HCT116 (cell line): ENCODE results near the gene RGS12. TPM values are rescaled to one million over a fixed set of nuclear protein-coding genes. Genes with fewer than 3 reads are reported as not detected.

Experiments
- ATAC-seq: fragments of 200-7000 bp; cut with Tn5 transposase; 2 replicates; pipeline ENCODE4 v1.9.1; 2020; ENCODE audit warnings: mild to moderate bottlenecking, moderate library complexity
- BruUV-seq: library from RNA; stranded (reverse); fragments of 400-500 nt; replicated peaks from 2 replicates; lab custom pipeline; 2021; lab: Mats Ljungman, UMichigan
- CTCF ChIA-PET: fragments of 300-600 bp; sonication (Branson Sonifier 250); formaldehyde crosslinking; loops from one replicate; lab custom pipeline; 2021; ENCODE audit warnings: antibody characterized with exemption; lab: Charles Lee
- POLR2A ChIA-PET: fragments of 300-600, 350-600 bp; sonication (Branson Sonifier 250); formaldehyde crosslinking; loops from one replicate; lab custom pipeline; 2021; ENCODE audit warnings: antibody characterized with exemption; lab: Charles Lee
- RAD21 ChIA-PET, 2 experiments: fragments of 300-600 bp; sonication (Branson Sonifier 250); formaldehyde crosslinking; loops; one replicate each; lab custom pipeline; 2023; ENCODE audit warnings: low total read pairs in 2 of 2; ENCODE audit not compliant: uncharacterized antibody in 2 of 2, unreplicated experiment in 2 of 2, low non-redundant PET in 1 of 2; lab: Charles Lee
- DNase-seq: peaks from one replicate; pipeline ENCODE4 v3.0.0-alpha.2; 2010; ENCODE audit warnings: low read depth, low spot score
- H2AFZ ChIP-seq: fragments of 200-600 bp; shearing (Covaris generic), sonication (generic); 2 replicates; pipeline ENCODE4 v1.6.1; 2017; ENCODE audit warnings: low read depth, mixed run types, mixed read lengths, antibody characterized with exemption, low read length; ENCODE audit not compliant: poor library complexity, severe bottlenecking
- H3K27ac ChIP-seq: 2 replicates; pipeline ENCODE4 v1.5.1; 2012; ENCODE audit warnings: low read depth, low read length
- H3K27me3 ChIP-seq: fragments of 200-600 bp; sonication (generic); 2 replicates; pipeline ENCODE4 v1.6.1; 2016; ENCODE audit warnings: mixed run types, low read length, mixed read lengths; ENCODE audit not compliant: insufficient read depth
- H3K36me3 ChIP-seq, 2 experiments: fragments of 200-500 bp in 1 of 2; fragments of 200-600 bp in 1 of 2; sonication (Bioruptor generic) in 1 of 2; sonication (generic) in 1 of 2; 2 replicates each; pipeline versions ENCODE4 v1.5.1 to v1.6.1; 2014 to 2016; ENCODE audit warnings: low read length in 2 of 2, inconsistent platforms in 1 of 2, mixed read lengths in 1 of 2, mixed run types in 1 of 2; ENCODE audit not compliant: insufficient read depth in 2 of 2, control insufficient read depth in 1 of 2
- H3K4me1 ChIP-seq, 2 experiments: fragments of 200-600 bp in 1 of 2; sonication (generic) in 1 of 2; 2 replicates each; pipeline versions ENCODE4 v1.5.1 to v1.6.1; 2012 to 2017; ENCODE audit warnings: low read length in 2 of 2, inconsistent platforms in 1 of 2, mild to moderate bottlenecking in 1 of 2, mixed read lengths in 1 of 2, mixed run types in 1 of 2, moderate library complexity in 1 of 2; ENCODE audit not compliant: insufficient read depth in 2 of 2, control insufficient read depth in 1 of 2
- H3K4me2 ChIP-seq: fragments of 200-600 bp; sonication (generic); 2 replicates; pipeline ENCODE4 v1.6.1; 2017; ENCODE audit warnings: mixed run types, low read length, mixed read lengths
- H3K4me3 ChIP-seq, 2 experiments: fragments of 200-600 bp in 1 of 2; sonication (generic) in 1 of 2; replicated peaks in 1 of 2; 2 replicates each; pipeline ENCODE4 v1.5.1; 2011 to 2016; ENCODE audit warnings: low read length in 2 of 2, control low read depth in 1 of 2, low read depth in 1 of 2, mild to moderate bottlenecking in 1 of 2, mixed read lengths in 1 of 2, mixed run types in 1 of 2
- H3K79me2 ChIP-seq: fragments of 200-600 bp; sonication (generic); 2 replicates; pipeline ENCODE4 v1.6.1; 2017; ENCODE audit warnings: mild to moderate bottlenecking, mixed run types, low read length, moderate library complexity, mixed read lengths; ENCODE audit not compliant: insufficient read depth
- H3K9ac ChIP-seq: fragments of 200-600 bp; sonication (generic); 2 replicates; pipeline ENCODE4 v1.6.1; 2016; ENCODE audit warnings: low read length, mixed read lengths
- H3K9me2 ChIP-seq: fragments of 200-600 bp; sonication (generic), shearing (Covaris generic); 2 replicates; pipeline ENCODE4 v1.6.1; 2017; ENCODE audit warnings: mixed run types, mild to moderate bottlenecking, moderate library complexity; ENCODE audit not compliant: insufficient read depth
- H3K9me3 ChIP-seq, 2 experiments: fragments of 200-500 bp in 1 of 2; fragments of 200-600 bp in 1 of 2; sonication (Bioruptor generic) in 1 of 2; sonication (generic) in 1 of 2; 2 replicates each; pipeline ENCODE4 v1.6.1; 2014 to 2017; ENCODE audit warnings: low read length in 2 of 2, mixed read lengths in 2 of 2, inconsistent platforms in 1 of 2, low read depth in 1 of 2, mild to moderate bottlenecking in 1 of 2, mixed run types in 1 of 2, moderate library complexity in 1 of 2; ENCODE audit not compliant: control insufficient read depth in 1 of 2, insufficient read depth in 1 of 2
- H4K20me1 ChIP-seq: fragments of 200-600 bp; sonication (generic), shearing (Covaris generic); 2 replicates; pipeline ENCODE4 v1.6.1; 2017; ENCODE audit warnings: mixed run types, mild to moderate bottlenecking, moderate library complexity; ENCODE audit not compliant: insufficient read depth
- CBX3 ChIP-seq: IDR thresholded peaks from 2 replicates; pipeline ENCODE4 v1.6.1; 2012; ENCODE audit warnings: low read depth
- EGR1 ChIP-seq: IDR thresholded peaks from 2 replicates; pipeline ENCODE4 v1.6.1; 2012; ENCODE audit warnings: low read depth
- EZH2 ChIP-seq: fragments of 200-600 bp; sonication (generic); IDR thresholded peaks from 2 replicates; pipeline ENCODE4 v1.6.1; 2017; ENCODE audit warnings: antibody characterized with exemption, mixed run types
- POLR2A ChIP-seq: IDR thresholded peaks from 2 replicates; pipeline ENCODE4 v1.7.0; 2011; ENCODE audit warnings: borderline replicate concordance; ENCODE audit not compliant: insufficient read depth, insufficient read length; ENCODE audit errors: extremely low read depth
- RAD21 ChIP-seq: IDR thresholded peaks from 2 replicates; pipeline ENCODE4 v1.6.1; 2012; ENCODE audit warnings: low read depth, mild to moderate bottlenecking
- SIN3A ChIP-seq: IDR thresholded peaks from 2 replicates; pipeline ENCODE4 v1.6.1; 2012; ENCODE audit warnings: low read depth
- SP1 ChIP-seq: IDR thresholded peaks from 2 replicates; pipeline ENCODE4 v1.6.1; 2012; ENCODE audit warnings: low read depth
- SRF ChIP-seq: IDR thresholded peaks from 2 replicates; pipeline ENCODE4 v1.6.1; 2012; ENCODE audit warnings: low read depth
- YY1 ChIP-seq: IDR thresholded peaks from 2 replicates; pipeline ENCODE4 v1.6.1; 2011; ENCODE audit warnings: low read length, low read depth, moderate library complexity, mild to moderate bottlenecking; ENCODE audit not compliant: insufficient replicate concordance; ENCODE audit errors: extremely low read depth
- ZFX ChIP-seq: fragments of 450-650 bp; IDR thresholded peaks from 2 replicates; pipeline ENCODE4 v1.6.1; 2017
- ZNF274 ChIP-seq: fragments of 200-500 bp; sonication (Bioruptor generic); IDR thresholded peaks from 2 replicates; pipeline ENCODE4 v1.6.1; 2014; ENCODE audit warnings: mild to moderate bottlenecking, low read depth, low read length, inconsistent platforms
- intact Hi-C: fragments of 100-400 bp; cut with micrococcal nuclease; formaldehyde crosslinking; loops from 2 replicates; pipeline ENCODE4 v1.10.0; 2022
- total RNA-seq: library from RNA; stranded (reverse); gene quantifications from one replicate; pipeline ENCODE4 v1.2.1, GENCODE V29; 2021; ENCODE audit not compliant: unreplicated experiment
- TF ChIP-seq, protein P1 (sequence below): IDR thresholded peaks from 2 replicates; pipeline ENCODE4 v1.6.1; 2012
- TF ChIP-seq, protein P2 (sequence below), 3 experiments: fragments of 200-600 bp in 1 of 3; sonication (generic) in 1 of 3; IDR thresholded peaks in 2 of 3; conservative IDR thresholded peaks in 1 of 3; 2 replicates each; pipeline ENCODE4 v1.5.1; 2012 to 2017; ENCODE audit warnings: low read depth in 2 of 3, low read length in 2 of 3, antibody characterized with exemption in 1 of 3, borderline replicate concordance in 1 of 3, control low read depth in 1 of 3, mild to moderate bottlenecking in 1 of 3, mixed read lengths in 1 of 3, mixed run types in 1 of 3, moderate library complexity in 1 of 3; ENCODE audit not compliant: insufficient read depth in 1 of 3
- TF ChIP-seq, protein P3 (sequence below): IDR thresholded peaks from 2 replicates; pipeline ENCODE4 v1.6.1; 2012; ENCODE audit warnings: low read depth

The RGS12 gene
- total RNA-seq, 1 experiment from 2014 or later = 22.2 TPM

DNA sequence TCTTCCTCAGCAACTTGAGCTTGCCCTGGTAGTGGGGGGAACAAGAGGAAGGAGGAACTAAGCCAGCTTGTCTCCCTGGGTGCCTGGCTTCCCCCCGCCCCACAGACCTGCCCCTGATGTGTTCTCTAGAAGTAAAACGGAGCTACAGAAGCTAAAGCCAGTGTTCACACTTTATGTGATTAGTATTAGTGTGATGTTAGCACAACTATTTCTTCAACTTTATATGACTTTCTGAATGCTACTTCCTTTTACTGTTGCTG, 10.7 kb downstream of the RGS12 start:
- Histone ChIP-seq H3K9me3 (no peaks in the 10 kb centered on the region), H3K9ac (no peak overlapping the region), H3K4me3 (no peak overlapping the region), H3K27ac (no peak overlapping the region), H3K79me2 (peaks cover 20% of the 10 kb centered on the region; the same call in 1 of the 2 replicates), H3K9me2 (no peaks in the 10 kb centered on the region), H3K36me3 (no peaks in the 10 kb centered on the region), H3K4me2 (no peak overlapping the region), H4K20me1 (no peaks in the 10 kb centered on the region), H2AFZ (no peak overlapping the region), H3K27me3 (no peaks in the 10 kb centered on the region)
- DNase-seq (no peak), ATAC-seq (no peak)
- ChIA-PET CTCF (interaction anchor here (1.4 kb wide), 1 partner anchor 15 kb away, joined by 3 read pairs; no protein-coding TSS in a partner anchor), RAD21 (no interaction called here), POLR2A (no interaction called here)
- intact Hi-C loops = no loop called here
- TF ChIP-seq ZNF274 = no peak
- TF ChIP-seq, all 23 proteins: peak for 0
- H3K4me1 ChIP-seq = peaks cover 0 to 10% of the 10 kb centered on the region in 2 experiments; a peak in 1 of 4 replicates
- BruUV-seq = no TSS peak

DNA sequence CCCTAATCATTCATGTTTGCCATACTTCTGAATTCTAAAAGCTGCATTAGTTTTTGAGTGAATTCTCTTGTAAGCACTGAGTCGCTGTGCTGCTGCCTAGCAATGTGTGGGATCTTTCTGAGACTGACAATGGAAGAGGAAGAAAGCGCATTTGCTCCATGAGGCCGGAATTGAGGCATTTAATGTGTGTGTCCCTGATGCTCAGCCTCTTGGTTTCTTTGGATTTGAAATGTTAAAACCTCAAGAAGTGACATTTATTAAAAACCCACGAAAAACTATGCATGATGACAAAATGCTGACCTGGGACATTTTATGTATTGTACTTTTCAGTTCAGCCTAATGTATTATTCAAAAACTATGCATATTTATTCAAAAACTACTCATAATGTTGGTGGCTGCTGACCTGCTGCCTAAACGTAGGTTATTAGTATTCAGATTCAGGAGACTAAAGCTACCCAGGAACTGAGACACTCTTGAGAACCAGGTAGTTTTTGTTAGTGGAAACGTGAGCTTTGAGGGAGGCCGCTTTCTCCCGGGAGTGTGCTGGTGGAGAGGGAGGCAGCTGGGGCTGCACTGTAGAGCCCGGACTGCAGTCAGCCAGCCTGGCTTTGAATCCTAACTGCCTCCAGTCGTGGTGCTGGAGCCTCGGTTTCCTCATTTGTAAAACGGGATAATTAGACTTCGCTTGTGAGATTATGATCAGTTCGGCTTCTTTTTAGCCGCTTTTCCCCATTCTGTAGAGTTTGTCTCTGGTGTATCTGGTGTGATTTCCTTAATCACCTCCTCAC, 11.3 kb downstream of the RGS12 start:
- Histone ChIP-seq H3K27me3 (no peaks in the 10 kb centered on the region), H3K4me2 (no peak overlapping the region), H2AFZ (no peak overlapping the region), H3K36me3 (no peaks in the 10 kb centered on the region), H3K9me2 (no peaks in the 10 kb centered on the region), H3K4me3 (no peak overlapping the region), H3K4me1 (peaks cover 0 to 10% of the 10 kb centered on the region in 2 experiments; a peak in 1 of 4 replicates), H3K27ac (no peak overlapping the region), H3K9ac (no peak overlapping the region), H4K20me1 (no peaks in the 10 kb centered on the region), H3K79me2 (0 out of 2 replicates have a peak, but pooled peaks cover 16% of the 10 kb centered on the region), H3K9me3 (no peaks in the 10 kb centered on the region)
- DNase-seq (no peak), ATAC-seq (no peak)
- BruUV-seq = no TSS peak
- RAD21 ChIA-PET = no interaction called here
- POLR2A ChIA-PET = no interaction called here
- CTCF ChIA-PET = interaction anchor here (1.4 kb wide), 1 partner anchor 14 kb away, joined by 3 read pairs; no protein-coding TSS in a partner anchor
- intact Hi-C loops = no loop called here
- TF ChIP-seq, protein P1, sequence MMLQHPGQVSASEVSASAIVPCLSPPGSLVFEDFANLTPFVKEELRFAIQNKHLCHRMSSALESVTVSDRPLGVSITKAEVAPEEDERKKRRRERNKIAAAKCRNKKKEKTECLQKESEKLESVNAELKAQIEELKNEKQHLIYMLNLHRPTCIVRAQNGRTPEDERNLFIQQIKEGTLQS = no peak
- no peak for TF ChIP-seq SIN3A
- no peak for TF ChIP-seq ZFX
- no peak for TF ChIP-seq ZNF274
- TF ChIP-seq POLR2A = no peak
- TF ChIP-seq EGR1 = no peak
- TF ChIP-seq, protein P2, sequence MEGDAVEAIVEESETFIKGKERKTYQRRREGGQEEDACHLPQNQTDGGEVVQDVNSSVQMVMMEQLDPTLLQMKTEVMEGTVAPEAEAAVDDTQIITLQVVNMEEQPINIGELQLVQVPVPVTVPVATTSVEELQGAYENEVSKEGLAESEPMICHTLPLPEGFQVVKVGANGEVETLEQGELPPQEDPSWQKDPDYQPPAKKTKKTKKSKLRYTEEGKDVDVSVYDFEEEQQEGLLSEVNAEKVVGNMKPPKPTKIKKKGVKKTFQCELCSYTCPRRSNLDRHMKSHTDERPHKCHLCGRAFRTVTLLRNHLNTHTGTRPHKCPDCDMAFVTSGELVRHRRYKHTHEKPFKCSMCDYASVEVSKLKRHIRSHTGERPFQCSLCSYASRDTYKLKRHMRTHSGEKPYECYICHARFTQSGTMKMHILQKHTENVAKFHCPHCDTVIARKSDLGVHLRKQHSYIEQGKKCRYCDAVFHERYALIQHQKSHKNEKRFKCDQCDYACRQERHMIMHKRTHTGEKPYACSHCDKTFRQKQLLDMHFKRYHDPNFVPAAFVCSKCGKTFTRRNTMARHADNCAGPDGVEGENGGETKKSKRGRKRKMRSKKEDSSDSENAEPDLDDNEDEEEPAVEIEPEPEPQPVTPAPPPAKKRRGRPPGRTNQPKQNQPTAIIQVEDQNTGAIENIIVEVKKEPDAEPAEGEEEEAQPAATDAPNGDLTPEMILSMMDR (IDR thresholded peaks at IDR 0.05 in 2 of 3, conservative IDR thresholded peaks at IDR 0.05 in 1 of 3; ENCODE audit: borderline replicate concordance in 1 of 3, insufficient read depth in 1 of 3, low read depth in 2 of 3, low read length in 2 of 3) = no peak
- no peak for TF ChIP-seq EZH2
- TF ChIP-seq CBX3 = no peak
- TF ChIP-seq, protein P3, sequence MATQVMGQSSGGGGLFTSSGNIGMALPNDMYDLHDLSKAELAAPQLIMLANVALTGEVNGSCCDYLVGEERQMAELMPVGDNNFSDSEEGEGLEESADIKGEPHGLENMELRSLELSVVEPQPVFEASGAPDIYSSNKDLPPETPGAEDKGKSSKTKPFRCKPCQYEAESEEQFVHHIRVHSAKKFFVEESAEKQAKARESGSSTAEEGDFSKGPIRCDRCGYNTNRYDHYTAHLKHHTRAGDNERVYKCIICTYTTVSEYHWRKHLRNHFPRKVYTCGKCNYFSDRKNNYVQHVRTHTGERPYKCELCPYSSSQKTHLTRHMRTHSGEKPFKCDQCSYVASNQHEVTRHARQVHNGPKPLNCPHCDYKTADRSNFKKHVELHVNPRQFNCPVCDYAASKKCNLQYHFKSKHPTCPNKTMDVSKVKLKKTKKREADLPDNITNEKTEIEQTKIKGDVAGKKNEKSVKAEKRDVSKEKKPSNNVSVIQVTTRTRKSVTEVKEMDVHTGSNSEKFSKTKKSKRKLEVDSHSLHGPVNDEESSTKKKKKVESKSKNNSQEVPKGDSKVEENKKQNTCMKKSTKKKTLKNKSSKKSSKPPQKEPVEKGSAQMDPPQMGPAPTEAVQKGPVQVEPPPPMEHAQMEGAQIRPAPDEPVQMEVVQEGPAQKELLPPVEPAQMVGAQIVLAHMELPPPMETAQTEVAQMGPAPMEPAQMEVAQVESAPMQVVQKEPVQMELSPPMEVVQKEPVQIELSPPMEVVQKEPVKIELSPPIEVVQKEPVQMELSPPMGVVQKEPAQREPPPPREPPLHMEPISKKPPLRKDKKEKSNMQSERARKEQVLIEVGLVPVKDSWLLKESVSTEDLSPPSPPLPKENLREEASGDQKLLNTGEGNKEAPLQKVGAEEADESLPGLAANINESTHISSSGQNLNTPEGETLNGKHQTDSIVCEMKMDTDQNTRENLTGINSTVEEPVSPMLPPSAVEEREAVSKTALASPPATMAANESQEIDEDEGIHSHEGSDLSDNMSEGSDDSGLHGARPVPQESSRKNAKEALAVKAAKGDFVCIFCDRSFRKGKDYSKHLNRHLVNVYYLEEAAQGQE = no peak
- no peak for TF ChIP-seq YY1
- no peak for TF ChIP-seq RAD21
- no peak for TF ChIP-seq SRF
- no peak for TF ChIP-seq SP1
